ENCODE measurements around the gene FAM171A1.
"Not testable (repeated sequence)": the region's sequence is repeated elsewhere in the genome, so short reads cannot be mapped to it uniquely, and the experiment has no call there.

The FAM171A1 gene

DNA sequence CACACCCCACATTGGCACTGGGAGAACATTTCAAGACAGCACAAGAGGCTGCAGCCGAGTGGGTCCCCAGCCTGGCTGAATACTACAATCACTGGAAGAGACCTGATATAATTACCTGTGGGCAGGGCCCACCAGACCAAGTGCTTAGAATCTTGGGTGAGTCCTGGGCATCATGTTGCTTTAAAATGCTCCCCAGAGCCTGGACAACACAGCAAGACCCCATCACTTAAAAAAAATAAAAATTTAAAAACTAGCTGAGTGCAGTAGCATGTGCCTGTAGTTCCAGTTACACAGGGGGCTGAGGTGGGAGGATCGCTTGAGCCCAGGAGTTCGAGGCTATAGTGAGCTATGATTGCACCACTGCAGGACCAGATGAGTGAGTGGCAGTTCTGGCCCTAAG lies 28.1 kb downstream of the FAM171A1 start:
- no peak for DNase-seq

DNA sequence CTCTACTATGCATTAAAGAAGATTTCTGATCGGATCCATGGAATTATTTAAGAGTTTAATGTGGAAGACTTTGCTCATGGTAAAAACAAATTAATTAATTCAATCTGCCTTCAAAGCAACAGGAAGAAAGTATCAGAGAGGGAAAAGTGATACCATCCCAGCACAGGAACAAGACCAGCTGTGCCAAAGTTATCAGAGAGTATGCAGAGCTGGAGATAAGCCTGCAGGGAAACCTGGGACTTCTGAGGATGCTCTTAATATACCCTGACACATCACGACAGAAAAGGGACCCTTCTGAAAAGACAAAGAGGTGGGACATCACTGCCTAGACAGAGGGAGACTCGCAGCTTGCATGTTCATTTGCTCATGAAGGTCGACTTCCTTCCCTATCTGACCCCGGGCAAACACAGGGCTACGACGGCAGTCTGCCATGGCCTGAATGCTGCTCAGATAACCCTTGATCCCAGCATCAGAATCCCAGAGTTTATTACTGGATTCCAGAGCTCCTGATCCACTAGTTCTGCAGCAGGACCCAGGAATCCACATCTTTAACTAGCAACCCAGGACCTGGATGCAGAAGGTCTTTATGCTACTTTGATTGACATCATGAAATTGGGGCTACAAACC lies 29.5 kb downstream of the FAM171A1 start:
- no peak for DNase-seq

GRCh38 chr10:15339892-15340291 lies 31.2 kb downstream of the FAM171A1 start:
- DNase-seq, result no peak

DNA sequence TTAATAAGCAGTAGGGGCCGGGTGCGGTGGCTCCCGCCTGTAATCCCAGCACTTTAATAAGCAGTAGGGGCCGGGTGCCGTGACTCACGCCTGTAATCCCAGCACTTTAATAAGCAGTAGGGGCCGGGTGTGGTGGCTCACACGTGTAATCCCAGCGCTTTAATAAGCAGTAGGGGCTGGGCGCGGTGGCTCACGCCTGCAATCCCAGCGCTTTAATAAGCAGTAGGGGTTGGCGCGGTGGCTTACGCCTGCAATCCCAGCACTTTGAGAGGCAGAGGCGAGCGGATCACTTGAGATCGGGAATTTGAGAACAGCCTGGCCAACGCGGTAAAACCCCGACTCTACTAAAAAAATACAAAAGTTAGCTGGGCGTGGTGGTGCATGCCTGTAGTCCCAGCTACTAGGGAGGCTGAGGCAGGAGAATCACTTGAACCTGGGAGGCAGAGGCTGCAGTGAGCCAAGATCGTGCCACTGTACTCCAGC lies 33.6 kb downstream of the FAM171A1 start:
- not testable (repeated sequence) for DNase-seq

DNA sequence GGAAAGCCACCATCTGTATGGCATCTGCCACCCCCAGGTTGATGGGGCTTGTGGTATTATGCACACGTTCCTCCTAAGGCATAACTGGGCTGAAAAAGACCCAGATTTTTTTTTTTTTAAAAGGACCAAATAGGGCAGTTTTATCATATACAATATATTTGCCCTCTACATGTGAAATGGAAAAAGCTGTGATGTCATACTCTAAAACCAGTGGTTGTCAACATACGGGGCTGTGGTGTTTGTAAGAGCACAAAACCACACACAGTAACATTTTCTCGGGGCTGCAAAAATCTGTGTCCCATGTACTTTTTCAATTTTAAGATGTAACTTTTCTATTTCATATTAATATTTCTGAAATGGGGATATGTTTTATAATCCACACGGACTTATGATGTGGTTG lies 34.9 kb downstream of the FAM171A1 start:
- DNase-seq, result no peak

DNA sequence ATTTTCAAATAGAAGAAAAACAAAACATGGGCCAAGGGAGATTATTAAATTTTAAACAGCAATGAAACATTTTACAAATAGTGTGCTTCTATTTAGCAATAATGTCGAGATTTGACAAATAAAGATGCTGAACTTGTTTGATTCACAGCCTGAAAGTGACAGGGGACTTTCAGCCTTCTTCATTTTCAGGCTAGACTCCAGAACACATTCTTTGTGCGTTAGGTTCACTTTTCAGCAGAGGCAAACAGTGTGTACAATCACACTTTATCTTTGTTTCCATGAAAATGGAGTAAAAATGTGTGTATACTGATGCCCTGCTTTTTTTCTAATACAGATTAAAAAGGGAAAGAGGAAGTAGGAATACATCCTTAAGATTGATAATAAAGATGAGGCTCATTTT lies 35.6 kb downstream of the FAM171A1 start:
- DNase-seq, result no peak

GRCh38 chr10:15334650-15335323 lies 36.3 kb downstream of the FAM171A1 start:
- no peak for DNase-seq

- DNase-seq, result no peak
Observed at GRCh38 chr10:15333909-15334649, 37.0 kb downstream of the FAM171A1 start.

DNA sequence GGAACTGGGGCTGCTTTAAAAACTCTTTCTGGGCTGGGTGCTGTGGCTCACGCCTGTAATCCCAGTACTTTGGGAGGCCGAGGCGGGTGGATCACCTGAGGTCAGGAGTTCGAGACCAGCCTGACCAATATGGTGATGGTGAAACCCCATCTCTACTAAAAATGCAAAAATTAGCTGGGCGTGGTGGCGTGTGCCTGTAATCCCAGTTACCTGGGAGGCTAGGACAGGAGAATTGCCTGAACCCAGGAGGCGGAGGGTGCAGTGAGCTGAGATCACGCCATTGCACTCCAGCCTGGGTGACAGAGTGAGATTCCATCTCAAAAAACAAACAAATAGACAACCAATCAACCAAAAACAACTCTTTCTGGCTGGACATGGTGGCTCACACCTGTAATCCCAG lies 37.9 kb downstream of the FAM171A1 start:
- not testable (repeated sequence) for DNase-seq

DNA sequence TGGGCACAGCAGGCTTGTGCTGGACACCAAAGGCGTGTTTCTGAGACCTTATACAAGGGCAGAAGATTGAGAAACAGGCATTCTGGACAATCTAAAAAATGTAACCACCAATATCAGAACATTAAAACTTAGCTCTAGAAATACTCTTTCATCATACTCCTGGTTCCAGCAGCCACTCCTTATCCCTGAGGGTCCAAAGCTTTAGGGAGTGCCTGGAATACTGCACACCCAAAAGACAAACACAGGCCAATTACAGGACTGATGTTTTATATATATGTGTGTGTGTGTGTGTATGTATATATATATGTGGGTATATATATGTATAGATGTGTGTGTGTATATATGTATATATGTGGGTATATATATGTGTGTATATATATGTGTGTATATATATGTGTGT lies 39.6 kb downstream of the FAM171A1 start:
- no peak for DNase-seq

- no peak for DNase-seq
Observed at GRCh38 chr10:15329437-15329836, 41.7 kb downstream of the FAM171A1 start.

DNA sequence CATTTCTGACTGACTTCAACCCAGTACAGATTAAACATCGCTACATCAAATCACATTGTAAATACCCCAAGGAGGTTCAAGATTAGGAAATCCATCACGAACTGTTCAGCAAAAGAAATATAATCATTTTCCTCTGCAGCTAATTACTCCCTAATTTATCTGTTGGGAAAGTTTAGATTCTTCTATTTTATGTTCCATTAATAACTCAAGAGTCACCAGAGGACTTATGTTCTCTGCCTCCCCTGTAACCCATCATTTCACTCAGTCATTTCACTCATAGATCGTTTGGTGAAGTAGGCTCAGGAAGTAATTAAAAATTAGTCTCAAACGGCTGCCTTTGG lies 45.2 kb downstream of the FAM171A1 start:
- DNase-seq, result no peak

- DNase-seq, result no peak
Observed at GRCh38 chr10:15325243-15325943, 45.7 kb downstream of the FAM171A1 start.

DNA sequence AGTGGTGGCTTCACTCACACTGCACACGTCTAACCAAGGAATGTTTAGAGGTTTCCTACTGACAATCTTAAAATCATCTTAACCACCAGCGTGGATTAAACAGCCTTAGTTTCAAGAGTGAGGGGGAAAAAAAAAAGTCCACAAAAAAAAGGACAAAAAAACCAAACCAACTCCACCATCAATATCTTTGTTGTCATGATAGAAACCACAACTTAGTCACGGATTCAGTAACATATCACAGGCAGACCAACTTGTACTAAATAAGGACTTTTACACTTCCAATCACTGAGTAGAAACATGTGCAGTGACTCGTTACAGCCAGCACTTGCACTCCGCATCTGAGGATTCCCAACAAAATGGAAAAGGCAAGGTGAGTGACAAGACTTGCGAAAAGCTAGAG lies 46.5 kb downstream of the FAM171A1 start:
- no peak for DNase-seq

DNA sequence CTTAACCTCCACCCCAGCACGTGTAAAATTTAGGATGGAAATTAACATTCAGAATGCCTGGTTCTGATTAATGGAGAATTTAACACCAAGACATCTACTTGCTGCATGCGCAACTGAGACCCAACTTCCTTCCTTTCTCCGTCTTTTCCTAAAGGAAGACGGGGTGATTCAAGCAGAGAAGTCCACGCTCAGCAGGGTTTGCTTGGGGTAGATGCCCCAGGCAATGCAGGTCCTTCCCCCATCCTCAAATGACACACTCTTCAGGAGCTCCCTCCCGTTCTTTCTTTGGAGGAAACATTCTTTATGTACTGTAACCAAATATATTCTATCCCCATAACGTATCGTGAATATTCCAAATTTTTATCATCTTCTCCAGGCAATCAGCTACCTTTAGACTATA lies 47.0 kb downstream of the FAM171A1 start:
- DNase-seq, result no peak

DNA sequence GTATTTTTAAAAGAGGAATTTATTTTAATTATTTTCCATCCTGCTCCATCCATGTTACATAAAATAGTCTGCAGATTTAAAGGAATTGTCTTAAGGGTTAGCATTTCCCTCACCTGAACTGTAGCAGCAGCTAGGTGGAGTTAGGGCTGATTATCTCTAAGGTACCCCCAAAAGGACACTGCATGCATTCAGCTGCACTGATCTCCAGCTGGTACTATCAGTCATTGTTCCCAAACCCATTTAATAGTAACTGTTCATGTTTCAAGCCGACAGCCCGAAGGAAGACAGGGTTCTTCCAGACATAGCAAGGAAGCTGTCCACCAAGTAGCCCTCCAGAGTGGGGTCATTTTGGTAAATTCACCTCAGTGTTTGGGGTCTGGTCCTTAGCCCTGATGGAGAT lies 48.7 kb downstream of the FAM171A1 start:
- no peak for DNase-seq

DNA sequence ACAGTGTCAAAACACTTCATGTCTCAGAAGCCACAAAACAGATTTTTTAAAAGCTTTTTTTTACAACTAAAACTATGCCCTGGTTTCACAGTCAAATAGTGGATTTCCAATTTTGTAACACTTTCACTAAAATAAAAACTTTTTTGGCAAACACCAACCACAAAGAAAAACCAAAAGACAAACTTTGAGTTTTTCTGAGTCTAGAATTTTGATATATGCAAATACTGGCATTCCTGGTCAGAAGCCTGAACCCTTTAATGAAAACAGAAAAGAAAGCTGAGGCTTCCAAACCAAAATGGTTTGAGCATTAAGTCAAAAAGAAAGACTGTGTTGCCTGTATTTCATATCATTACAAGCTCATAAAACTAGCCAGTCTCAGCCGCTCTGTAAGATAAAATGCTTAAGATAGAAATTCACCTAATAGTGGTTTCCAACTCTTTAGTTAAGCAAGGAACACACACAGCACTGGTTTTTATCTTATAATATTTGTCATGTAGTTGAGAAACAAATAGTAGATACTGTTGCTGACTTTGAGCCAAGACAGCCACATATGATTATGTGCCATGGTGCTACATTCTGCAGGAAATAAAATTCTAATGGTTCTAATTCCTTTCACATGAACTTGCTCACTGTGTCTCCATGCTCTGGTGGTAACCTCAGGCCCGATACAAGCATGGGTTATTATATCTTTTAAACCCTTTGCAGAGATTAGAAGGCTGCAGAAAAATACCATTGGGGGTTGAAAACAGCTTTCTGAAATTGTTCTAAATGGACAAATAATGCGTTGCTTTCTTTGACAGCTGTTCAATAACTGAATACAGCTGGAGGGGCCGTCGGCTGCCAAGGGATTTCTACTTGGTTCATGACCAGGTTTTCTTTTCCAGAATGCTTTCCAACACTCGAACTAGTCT lies 49.4 kb downstream of the FAM171A1 start:
- DNase-seq, result no peak

GRCh38 chr10:15320522-15321203 lies 50.4 kb downstream of the FAM171A1 start:
- no peak for DNase-seq

DNA sequence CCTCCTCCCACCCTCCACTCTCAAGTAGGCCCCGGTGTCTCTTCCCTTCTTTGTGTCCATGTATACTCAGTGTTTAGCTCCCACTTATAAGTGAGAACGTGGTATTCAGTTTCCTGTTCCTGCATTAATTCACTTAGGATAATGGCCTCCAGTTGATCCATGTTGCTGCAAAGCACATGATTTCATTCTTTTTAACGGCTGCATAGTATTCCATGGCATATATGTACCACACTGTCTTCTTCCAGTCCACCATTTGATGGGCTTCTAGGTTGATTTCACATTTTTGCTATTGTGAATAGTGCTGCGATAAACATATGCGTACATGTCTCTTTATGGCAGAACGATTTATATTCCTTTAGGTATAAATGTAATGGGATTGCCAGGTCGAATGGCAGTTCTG lies 51.0 kb downstream of the FAM171A1 start:
- no peak for DNase-seq

DNA sequence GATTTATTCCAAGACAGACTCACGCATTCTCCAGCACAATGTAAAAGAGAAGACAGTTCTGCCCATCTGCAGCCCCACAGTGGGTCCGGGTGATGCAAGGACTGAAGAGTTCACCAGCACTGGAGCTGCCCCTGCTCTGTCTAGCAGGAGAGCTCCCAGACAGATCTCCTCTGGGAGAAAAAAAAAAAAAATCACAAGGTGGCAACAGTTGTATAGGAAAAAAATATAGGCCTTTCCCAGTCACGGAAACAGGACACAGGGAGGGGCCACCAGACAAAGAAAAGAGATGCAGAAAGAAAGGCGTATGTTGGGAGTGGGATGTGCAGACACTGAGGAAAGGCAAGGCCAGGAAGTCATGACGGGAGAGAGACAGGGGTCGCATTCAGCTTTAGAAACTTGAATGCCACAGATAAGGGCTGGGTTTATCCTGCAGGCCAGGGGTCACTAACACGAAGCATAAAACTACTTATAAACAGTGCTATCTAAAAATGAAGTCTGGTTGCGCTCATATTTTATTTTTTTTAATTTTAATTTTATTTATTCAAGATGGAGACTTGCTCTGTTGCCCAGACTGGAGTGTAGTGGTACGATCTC lies 54.1 kb downstream of the FAM171A1 start:
- no peak for DNase-seq

- no peak for DNase-seq
Observed at GRCh38 chr10:15316145-15316544, 54.9 kb downstream of the FAM171A1 start.
